Measurements from ENCODE around the gene ABCA9. TPM values are rescaled to one million over a fixed set of nuclear protein-coding genes. Genes with fewer than 3 reads are reported as not detected.

Gene ABCA9
- total RNA-seq, 1 experiment from 2014 or later, result not detected

GRCh38 chr17:69088643-69089200 lies 28.0 kb upstream of the ABCA9 start:
- H2BK15ac ChIP-seq (ENCODE audit: low read depth, low read length), result no peak overlapping the region
- H3K27ac Mint-ChIP-seq, result no peak overlapping the region
- H3K9ac ChIP-seq (ENCODE audit: extremely low read depth, insufficient read length, low read length), result no peak overlapping the region
- H3K14ac ChIP-seq (ENCODE audit: insufficient read depth, low read length), result no peak overlapping the region
- no peak overlapping the region for H3K4me2 ChIP-seq (ENCODE audit: insufficient read depth, insufficient read length, low read length)
- no peak overlapping the region for H4K8ac ChIP-seq (replicated peaks; ENCODE audit: insufficient read length, low read depth, low read length)
- H3K27me3 ChIP-seq (ENCODE audit: insufficient read depth, low read length), result no peaks in the 10 kb centered on the region
- no peaks in the 10 kb centered on the region for H3K9me3 Mint-ChIP-seq
- H4K5ac ChIP-seq (ENCODE audit: insufficient read length, low read depth, low read length), result no peak overlapping the region
- TF ChIP-seq CTCF (conservative IDR thresholded peaks at IDR 0.05), result no peak
- no peak overlapping the region for H4K91ac ChIP-seq (ENCODE audit: insufficient read length, low read depth, low read length)
- no peak overlapping the region for H3K56ac ChIP-seq (ENCODE audit: insufficient read length, low read depth, low read length)
- H3K4ac ChIP-seq (ENCODE audit: low read depth, low read length), result no peak overlapping the region
- H2BK12ac ChIP-seq (ENCODE audit: insufficient read length, low read depth, low read length), result no peak overlapping the region
- H3K23me2 ChIP-seq (ENCODE audit: insufficient read length, low read depth, low read length, poor library complexity, severe bottlenecking), result no peaks in the 10 kb centered on the region
- no peak overlapping the region for H2AK5ac ChIP-seq (ENCODE audit: insufficient read length, low read length)
- H2BK5ac ChIP-seq (ENCODE audit: insufficient read length, low read length), result no peak overlapping the region
- no peaks in the 10 kb centered on the region for H3K9me3 ChIP-seq (ENCODE audit: control insufficient read depth, low read depth, low read length)
- 0 out of 4 replicates have a peak, but pooled peaks cover 0 to 2% of the 10 kb centered on the region in 2 experiments for H3K4me1 Mint-ChIP-seq
- no peak overlapping the region for H3K27ac ChIP-seq (ENCODE audit: insufficient read length, low read depth, low read length)
- H3K4me1 ChIP-seq (ENCODE audit: insufficient read depth, low read length), result no peaks in the 10 kb centered on the region
- no peaks in the 10 kb centered on the region for H4K20me1 ChIP-seq (ENCODE audit: control insufficient read depth, insufficient read depth, insufficient read length)
- H3K18ac ChIP-seq (ENCODE audit: insufficient read length, low read depth, low read length), result no peak overlapping the region
- H2BK20ac ChIP-seq (ENCODE audit: low read depth, low read length, poor library complexity, severe bottlenecking), result no peak overlapping the region
- no peak overlapping the region for H3K23ac ChIP-seq (ENCODE audit: insufficient read length, low read depth, low read length)
- no peaks in the 10 kb centered on the region; a peak in 1 of 7 replicates for H3K36me3 Mint-ChIP-seq (ENCODE audit: insufficient read depth in 1 of 3, low read depth in 3 of 3)
- H3K27me3 Mint-ChIP-seq (ENCODE audit: low read depth), result peaks cover 2% of the 10 kb centered on the region
- H3T11ph ChIP-seq (ENCODE audit: low read length), result no peak overlapping the region
- no peaks in the 10 kb centered on the region for H3K79me2 ChIP-seq (ENCODE audit: insufficient read depth, low read length)
- no peak overlapping the region for H2AFZ ChIP-seq (ENCODE audit: low read length)
- no CpG with 5 or more reads among the region's 4 CpGs for WGBS (ENCODE audit: extremely low coverage, insufficient read length, low lambda C conversion rate)
- H3K4me3 Mint-ChIP-seq, result no peak overlapping the region
- no peaks in the 10 kb centered on the region for H3K79me1 ChIP-seq (ENCODE audit: insufficient read depth, low read depth, low read length, poor library complexity, severe bottlenecking)
- DNase-seq, result no peak
- no peak overlapping the region for H2BK120ac ChIP-seq (ENCODE audit: low read depth, low read length, poor library complexity, severe bottlenecking)

All from H9 (cell line).